ENCODE results near the gene SYMPK. TPM values are rescaled to one million over a fixed set of nuclear protein-coding genes. Genes with fewer than 3 reads are reported as not detected.

Gene SYMPK
- total and polyA plus RNA-seq, 2 experiments from 2014 or later: 66.6 to 78.7 TPM

- Histone ChIP-seq H3K27ac (no peak overlapping the region), H3K4me3 (no peak overlapping the region), H3K9me3 (ENCODE audit: low read depth) (no peaks in the 10 kb centered on the region), H3K36me3 (peaks cover 30% of the 10 kb centered on the region), H3K27me3 (no peaks in the 10 kb centered on the region), H3K4me1 (ENCODE audit: low read depth) (peaks cover 28% of the 10 kb centered on the region)
- DNase-seq (ENCODE audit: low read depth in 1 of 2, low spot score in 1 of 2): no peak
- TF ChIP-seq CTCF (IDR thresholded peaks at IDR 0.05; ENCODE audit: low read depth, low read length): no peak
These were observed 84.8 kb downstream of the SYMPK start for GRCh38 chr19:45778010-45778661.

GRCh38 chr19:45777395-45777961, 85.5 kb downstream of the SYMPK start:
- Histone ChIP-seq H3K36me3 (peaks cover 35% of the 10 kb centered on the region), H3K9me3 (ENCODE audit: low read depth) (no peaks in the 10 kb centered on the region), H3K27me3 (no peaks in the 10 kb centered on the region), H3K4me3 (no peak overlapping the region), H3K27ac (no peak overlapping the region), H3K4me1 (ENCODE audit: low read depth) (peaks cover 21% of the 10 kb centered on the region)
- no peak for DNase-seq (ENCODE audit: low read depth in 1 of 2, low spot score in 1 of 2)
- no peak for TF ChIP-seq CTCF (IDR thresholded peaks at IDR 0.05; ENCODE audit: low read depth, low read length)

GRCh38 chr19:45774765-45775164, 88.2 kb downstream of the SYMPK start:
- DNase-seq (ENCODE audit: low read depth in 1 of 2, low spot score in 1 of 2): no peak
- no peak overlapping the region for H3K27ac ChIP-seq
- H3K9me3 ChIP-seq (ENCODE audit: low read depth): no peaks in the 10 kb centered on the region
- no peak overlapping the region for H3K4me3 ChIP-seq
- TF ChIP-seq CTCF (IDR thresholded peaks at IDR 0.05; ENCODE audit: low read depth, low read length): no peak
- H3K27me3 ChIP-seq: no peaks in the 10 kb centered on the region
- H3K4me1 ChIP-seq (ENCODE audit: low read depth): peaks cover 4% of the 10 kb centered on the region
- H3K36me3 ChIP-seq: peaks cover 39% of the 10 kb centered on the region

- H3K36me3 ChIP-seq: peaks cover 39% of the 10 kb centered on the region
- no peak for DNase-seq (ENCODE audit: low read depth in 1 of 2, low spot score in 1 of 2)
- no peak for TF ChIP-seq CTCF (IDR thresholded peaks at IDR 0.05; ENCODE audit: low read depth, low read length)
- H3K4me1 ChIP-seq (ENCODE audit: low read depth): peaks cover 4% of the 10 kb centered on the region
- H3K9me3 ChIP-seq (ENCODE audit: low read depth): no peaks in the 10 kb centered on the region
- H3K27me3 ChIP-seq: no peaks in the 10 kb centered on the region
- no peak overlapping the region for H3K27ac ChIP-seq
- no peak overlapping the region for H3K4me3 ChIP-seq
These were observed 89.6 kb downstream of the SYMPK start for GRCh38 chr19:45773384-45773783.

GRCh38 chr19:45772912-45773311, 90.0 kb downstream of the SYMPK start:
- DNase-seq (ENCODE audit: low read depth in 1 of 2, low spot score in 1 of 2): no peak
- no peaks in the 10 kb centered on the region for H3K9me3 ChIP-seq (ENCODE audit: low read depth)
- no peak overlapping the region for H3K4me3 ChIP-seq
- H3K27ac ChIP-seq: no peak overlapping the region
- TF ChIP-seq CTCF (IDR thresholded peaks at IDR 0.05; ENCODE audit: low read depth, low read length): no peak
- peaks cover 37% of the 10 kb centered on the region for H3K36me3 ChIP-seq
- peaks cover 4% of the 10 kb centered on the region for H3K4me1 ChIP-seq (ENCODE audit: low read depth)
- no peaks in the 10 kb centered on the region for H3K27me3 ChIP-seq

Measured in cardiac muscle cell (in vitro differentiated cells and primary cell).